Measurements from ENCODE around the gene ANKMY1. TPM values are rescaled to one million over a fixed set of nuclear protein-coding genes. Genes with fewer than 3 reads are reported as not detected.

ANKMY1 gene
- polyA plus RNA-seq, 1 experiment = 2.9 TPM

DNA sequence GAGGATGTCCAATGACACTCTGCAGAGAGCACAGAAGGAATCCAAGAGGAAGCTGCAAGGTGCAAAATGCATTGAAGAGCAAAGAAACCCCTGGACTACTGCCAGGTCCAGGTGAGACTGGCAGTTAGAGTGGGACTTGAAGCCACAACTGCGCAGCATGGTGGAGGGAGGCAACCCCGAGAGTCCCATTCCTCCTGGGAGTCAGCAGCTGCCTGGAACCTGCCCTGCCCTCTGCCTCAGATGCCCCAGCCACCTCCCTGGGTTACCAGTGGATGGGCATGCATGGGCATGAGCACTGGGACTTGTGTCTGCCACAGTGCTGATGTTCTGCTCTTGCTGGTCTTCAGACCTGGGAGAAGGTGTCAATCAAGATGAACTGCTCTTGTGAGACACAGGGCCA is 43.2 kb downstream of the ANKMY1 start:
- DNase-seq (ENCODE audit: low read depth, low spot score) = no peak
- no peaks in the 10 kb centered on the region for H3K9me3 ChIP-seq (ENCODE audit: control insufficient read depth, insufficient read depth, low read length)
- POLR2A ChIA-PET = interaction anchor here (1.0 kb wide), 1 partner anchor 52 kb away, joined by 3 read pairs; no protein-coding TSS in a partner anchor
- peaks cover 2% of the 10 kb centered on the region for H3K27me3 ChIP-seq (ENCODE audit: control insufficient read depth, insufficient read depth, low read length)
- H3K27ac ChIP-seq (ENCODE audit: low read depth, low read length) = no peak overlapping the region
- CTCF ChIA-PET = interaction anchor here (0.6 to 2.2 kb wide), 34 partner anchors 8 to 326 kb away, joined by 3 to 66 read pairs (median 4); partner anchors contain the start of genes ANKMY1 and CAPN10
- TF ChIP-seq, protein P1, sequence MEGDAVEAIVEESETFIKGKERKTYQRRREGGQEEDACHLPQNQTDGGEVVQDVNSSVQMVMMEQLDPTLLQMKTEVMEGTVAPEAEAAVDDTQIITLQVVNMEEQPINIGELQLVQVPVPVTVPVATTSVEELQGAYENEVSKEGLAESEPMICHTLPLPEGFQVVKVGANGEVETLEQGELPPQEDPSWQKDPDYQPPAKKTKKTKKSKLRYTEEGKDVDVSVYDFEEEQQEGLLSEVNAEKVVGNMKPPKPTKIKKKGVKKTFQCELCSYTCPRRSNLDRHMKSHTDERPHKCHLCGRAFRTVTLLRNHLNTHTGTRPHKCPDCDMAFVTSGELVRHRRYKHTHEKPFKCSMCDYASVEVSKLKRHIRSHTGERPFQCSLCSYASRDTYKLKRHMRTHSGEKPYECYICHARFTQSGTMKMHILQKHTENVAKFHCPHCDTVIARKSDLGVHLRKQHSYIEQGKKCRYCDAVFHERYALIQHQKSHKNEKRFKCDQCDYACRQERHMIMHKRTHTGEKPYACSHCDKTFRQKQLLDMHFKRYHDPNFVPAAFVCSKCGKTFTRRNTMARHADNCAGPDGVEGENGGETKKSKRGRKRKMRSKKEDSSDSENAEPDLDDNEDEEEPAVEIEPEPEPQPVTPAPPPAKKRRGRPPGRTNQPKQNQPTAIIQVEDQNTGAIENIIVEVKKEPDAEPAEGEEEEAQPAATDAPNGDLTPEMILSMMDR (IDR thresholded peaks at IDR 0.05; ENCODE audit: low read depth, low read length) = no peak
- no peak overlapping the region for H3K4me3 ChIP-seq (ENCODE audit: low read depth, low read length)

DNA sequence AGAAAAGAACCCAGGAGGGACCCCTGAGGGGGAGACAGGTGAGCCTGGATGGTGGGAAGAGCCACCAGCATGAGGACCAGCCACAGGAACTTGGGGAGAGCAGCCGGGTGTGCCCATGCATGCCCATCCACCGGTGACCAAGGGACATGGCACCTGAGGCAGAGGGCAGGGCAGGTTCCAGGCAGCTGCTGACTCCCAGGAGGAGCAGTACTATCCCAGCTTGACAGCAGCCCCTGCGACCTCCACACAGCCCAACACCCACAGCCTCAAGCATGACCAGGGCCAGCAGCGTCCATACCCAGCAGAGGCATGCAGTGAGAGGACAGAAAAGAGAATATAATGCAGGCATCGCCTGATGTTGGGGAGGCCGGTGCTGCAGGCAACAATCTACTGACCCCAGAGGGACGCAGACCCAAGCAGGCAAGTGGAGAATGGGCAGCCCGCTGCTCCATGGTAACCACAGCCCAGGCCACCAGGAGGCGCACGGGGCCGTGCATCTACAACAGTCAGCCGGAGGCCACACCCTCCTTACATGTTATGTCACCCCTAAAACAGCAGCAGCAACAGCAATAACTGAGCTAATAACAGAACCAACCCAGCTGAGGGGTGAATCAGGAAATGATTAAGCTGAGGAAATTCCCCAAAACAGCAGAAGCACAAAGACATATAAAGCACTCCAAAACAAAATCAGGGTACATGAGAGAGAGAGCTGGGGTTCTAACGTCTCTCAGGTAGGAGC is 44.1 kb downstream of the ANKMY1 start:
- no peaks in the 10 kb centered on the region for H3K9me3 ChIP-seq (ENCODE audit: control insufficient read depth, insufficient read depth, low read length)
- TF ChIP-seq, protein P1 (IDR thresholded peaks at IDR 0.05; ENCODE audit: low read depth, low read length) = peak; percentile 97
- peak; percentile 68 for DNase-seq (ENCODE audit: low read depth, low spot score)
- ChIA-PET POLR2A (interaction anchor here (0.6 to 1.1 kb wide), 3 partner anchors 53 to 327 kb away, joined by 3 read pairs; no protein-coding TSS in a partner anchor), CTCF (interaction anchor here (0.6 to 2.2 kb wide), 45 partner anchors 9 to 327 kb away, joined by 3 to 66 read pairs (median 4); partner anchors contain the start of genes ANKMY1, CAPN10 and RNPEPL1)
- no peaks in the 10 kb centered on the region for H3K27me3 ChIP-seq (ENCODE audit: control insufficient read depth, insufficient read depth, low read length)
- no peak overlapping the region for H3K4me3 ChIP-seq (ENCODE audit: low read depth, low read length)
- no peak overlapping the region for H3K27ac ChIP-seq (ENCODE audit: low read depth, low read length)

DNA sequence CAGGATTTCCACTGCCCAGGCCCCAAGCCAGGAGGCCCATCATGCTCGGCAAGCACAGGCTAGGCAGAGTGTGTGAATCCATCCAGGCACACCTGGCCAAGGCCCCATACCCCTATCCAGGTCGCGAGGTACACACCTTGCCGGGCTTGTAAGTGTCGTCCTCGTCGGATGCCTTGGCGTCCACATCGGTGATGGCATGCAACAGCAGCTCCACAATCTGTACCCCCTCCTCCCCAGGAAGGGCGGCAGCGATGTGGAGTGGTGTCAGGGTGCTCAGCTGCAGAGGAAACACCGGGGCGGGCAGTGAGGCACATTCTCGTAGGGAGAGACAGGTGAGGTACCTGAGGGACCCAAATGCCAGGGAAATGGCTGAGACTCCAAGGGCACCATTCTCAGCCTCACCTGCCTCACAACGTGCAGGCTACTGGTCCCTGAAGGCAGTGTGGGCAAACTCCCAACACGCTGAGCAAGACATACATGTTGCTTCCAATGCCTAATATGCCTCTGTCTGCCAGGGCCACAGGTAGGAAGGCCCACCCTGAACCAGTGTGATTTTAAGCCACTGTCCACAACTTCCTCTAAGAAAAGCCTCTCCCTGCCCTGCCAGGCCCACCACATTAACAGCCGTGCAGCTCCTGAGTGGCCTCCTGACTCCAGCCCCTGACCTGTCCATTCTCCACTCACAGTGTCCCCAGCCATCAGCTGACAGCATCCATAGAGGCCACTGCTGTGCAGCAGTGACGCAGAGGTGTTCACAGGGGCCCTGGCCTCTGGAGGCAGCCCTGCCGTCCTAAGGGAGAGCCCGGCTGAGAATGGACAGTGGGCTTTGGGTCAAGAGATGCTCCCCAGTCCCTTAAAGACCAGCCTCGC is 44.9 kb downstream of the ANKMY1 start:
- H3K27me3 ChIP-seq (ENCODE audit: control insufficient read depth, insufficient read depth, low read length) = peaks cover 3% of the 10 kb centered on the region
- ChIA-PET CTCF (interaction anchor here (1.1 to 2.2 kb wide), 3 partner anchors 53 to 328 kb away, joined by 3 to 66 read pairs (median 4); no protein-coding TSS in a partner anchor), POLR2A (interaction anchor here (1.1 kb wide), 1 partner anchor 328 kb away, joined by 3 read pairs; no protein-coding TSS in a partner anchor)
- no peak overlapping the region for H3K27ac ChIP-seq (ENCODE audit: low read depth, low read length)
- no peaks in the 10 kb centered on the region for H3K9me3 ChIP-seq (ENCODE audit: control insufficient read depth, insufficient read depth, low read length)
- TF ChIP-seq, protein P1 (IDR thresholded peaks at IDR 0.05; ENCODE audit: low read depth, low read length) = no peak
- no peak overlapping the region for H3K4me3 ChIP-seq (ENCODE audit: low read depth, low read length)
- no peak for DNase-seq (ENCODE audit: low read depth, low spot score)

DNA sequence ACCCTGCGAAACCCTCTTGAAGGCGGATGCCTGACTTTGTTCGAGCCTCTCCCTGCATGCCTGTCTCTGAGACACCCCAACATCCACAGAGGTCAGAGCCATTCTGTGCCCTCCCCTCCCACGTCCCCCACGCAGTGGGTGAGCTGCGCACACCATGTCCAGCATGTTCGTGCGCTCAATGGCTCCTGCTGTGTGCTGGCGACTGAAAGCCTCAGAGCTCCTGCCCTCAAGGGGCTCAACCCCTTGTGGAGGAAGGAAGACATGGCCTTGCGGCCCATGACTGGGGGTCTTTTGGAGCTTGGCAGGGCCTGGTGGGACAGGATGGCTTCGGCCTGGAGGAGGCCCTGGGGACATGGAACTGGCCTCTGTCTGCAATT is 45.7 kb downstream of the ANKMY1 start:
- TF ChIP-seq, protein P1 (IDR thresholded peaks at IDR 0.05; ENCODE audit: low read depth, low read length) = no peak
- H3K4me3 ChIP-seq (ENCODE audit: low read depth, low read length) = no peak overlapping the region
- no peak for DNase-seq (ENCODE audit: low read depth, low spot score)
- ChIA-PET CTCF (interaction anchor here (1.1 to 1.5 kb wide), 2 partner anchors 54 to 96 kb away, joined by 3 to 4 read pairs; no protein-coding TSS in a partner anchor), POLR2A (no interaction called here)
- peaks cover 3% of the 10 kb centered on the region for H3K27me3 ChIP-seq (ENCODE audit: control insufficient read depth, insufficient read depth, low read length)
- no peak overlapping the region for H3K27ac ChIP-seq (ENCODE audit: low read depth, low read length)
- no peaks in the 10 kb centered on the region for H3K9me3 ChIP-seq (ENCODE audit: control insufficient read depth, insufficient read depth, low read length)

All from AG04450 (cell line).